SK-N-SH (cell line): Measurements from ENCODE around the gene CYP21A2. TPM values are rescaled to one million over a fixed set of nuclear protein-coding genes. Genes with fewer than 3 reads are reported as not detected.
"Not testable (repeated sequence)": the region's sequence is repeated elsewhere in the genome, so short reads cannot be mapped to it uniquely, and the experiment has no call there.

Source experiments
- CTCF ChIA-PET: fragments of 300-600, 350-600 bp; formaldehyde crosslinking; extraction: SDS; loops from one replicate; lab custom pipeline; 2021; lab: Yijun Ruan, JAX
- POLR2A ChIA-PET: fragments of 350-600 bp; sonication (Branson Sonifier 250); formaldehyde crosslinking; extraction: SDS; loops from one replicate; lab custom pipeline; 2020; ENCODE audit warnings: antibody characterized with exemption, inconsistent platforms; lab: Yijun Ruan, JAX
- DNase-seq: peaks from one replicate; pipeline ENCODE4 v3.0.0; 2012
- H2AFZ ChIP-seq: fragments of 200-600 bp; sonication (generic); 2 replicates; pipeline ENCODE4 v1.8.1; 2016; ENCODE audit warnings: antibody characterized with exemption, mild to moderate bottlenecking, low read depth
- H3F3A ChIP-seq: fragments of 200-600 bp; sonication (generic); replicated peaks from 2 replicates; pipeline ENCODE3; 2016; ENCODE audit warnings: antibody characterized with exemption, mild to moderate bottlenecking; ENCODE audit not compliant: insufficient read depth
- H3K27ac ChIP-seq, 2 experiments: fragments of 200-500 bp in 1 of 2; fragments of 200-600 bp in 1 of 2; sonication (Bioruptor generic) in 1 of 2; sonication (generic), shearing (Covaris generic) in 1 of 2; 2 replicates each; pipeline versions ENCODE4 v1.5.1 to v1.6.1; 2014 to 2016; ENCODE audit warnings: low read depth in 2 of 2, inconsistent platforms in 1 of 2, low read length in 1 of 2, mild to moderate bottlenecking in 1 of 2, mixed read lengths in 1 of 2
- H3K27me3 ChIP-seq: fragments of 200-600 bp; sonication (generic), shearing (Covaris generic); 2 replicates; pipeline ENCODE4 v1.6.1; 2016; ENCODE audit warnings: mixed run types; ENCODE audit not compliant: insufficient read depth
- H3K36me3 ChIP-seq, 2 experiments: fragments of 200-500 bp in 1 of 2; fragments of 200-600 bp in 1 of 2; sonication (Bioruptor generic) in 1 of 2; sonication (generic) in 1 of 2; replicated peaks in 1 of 2; 2 replicates each; pipeline versions ENCODE3 to v1.5.1; 2014 to 2016; ENCODE audit warnings: low read length in 1 of 2, mild to moderate bottlenecking in 1 of 2; ENCODE audit not compliant: insufficient read depth in 2 of 2, control insufficient read depth in 1 of 2
- H3K4me1 ChIP-seq, 2 experiments: fragments of 200-500 bp in 1 of 2; fragments of 200-600 bp in 1 of 2; sonication (Bioruptor generic) in 1 of 2; sonication (generic), shearing (Covaris generic) in 1 of 2; 2 replicates each; pipeline versions ENCODE4 v1.5.1 to v1.6.1; 2014 to 2016; ENCODE audit warnings: low read depth in 1 of 2, low read length in 1 of 2, mixed run types in 1 of 2; ENCODE audit not compliant: insufficient read depth in 2 of 2, control insufficient read depth in 1 of 2
- H3K4me2 ChIP-seq: fragments of 200-600 bp; sonication (generic), shearing (Covaris generic); 2 replicates; pipeline ENCODE4 v1.6.1; 2017; ENCODE audit warnings: mixed run types
- H3K4me3 ChIP-seq, 2 experiments: fragments of 200-500 bp in 1 of 2; fragments of 200-600 bp in 1 of 2; sonication (Bioruptor generic) in 1 of 2; sonication (generic), shearing (Covaris generic) in 1 of 2; 2 replicates each; pipeline versions ENCODE4 v1.5.1 to v1.8.1; 2014 to 2016; ENCODE audit warnings: low read depth in 2 of 2, inconsistent platforms in 1 of 2, low read length in 1 of 2, mild to moderate bottlenecking in 1 of 2, mixed read lengths in 1 of 2, moderate library complexity in 1 of 2
- H3K79me2 ChIP-seq: fragments of 200-600 bp; sonication (generic); 2 replicates; pipeline ENCODE4 v1.8.1; 2017; ENCODE audit warnings: mild to moderate bottlenecking; ENCODE audit not compliant: insufficient read depth
- H3K9ac ChIP-seq: fragments of 200-600 bp; sonication (generic); 2 replicates; pipeline ENCODE4 v1.6.1; 2017; ENCODE audit warnings: mixed run types
- H3K9me2 ChIP-seq: fragments of 200-600 bp; sonication (generic); 2 replicates; pipeline ENCODE4 v1.6.1; 2017; ENCODE audit warnings: mixed run types
- H3K9me3 ChIP-seq: fragments of 200-600 bp; sonication (generic); 2 replicates; pipeline ENCODE4 v1.6.1; 2017; ENCODE audit warnings: mixed run types, mild to moderate bottlenecking, moderate library complexity
- H4K20me1 ChIP-seq: fragments of 200-600 bp; sonication (generic); 2 replicates; pipeline ENCODE4 v1.6.1; 2017; ENCODE audit warnings: mild to moderate bottlenecking, mixed run types; ENCODE audit not compliant: insufficient read depth
- WGBS: methylation state at CpG from one replicate; pipeline ENCODE4 v1.1.6; 2017; ENCODE audit warnings: low lambda C conversion rate; 5-methylcytosine and 5-hydroxymethylcytosine counted together
- polyA plus RNA-seq, 3 experiments: library from polyadenylated mRNA; depleted of rRNA; stranded (reverse); fragments of >200 nt; gene quantifications; 2 replicates each; pipeline ENCODE4 v1.2.3, GENCODE V29; 2012

The CYP21A2 gene
- polyA plus RNA-seq, 1 of the 3 experiments (the other 2 are of a cell fraction) = not detected

- H3F3A ChIP-seq, H3K9me2 ChIP-seq, H3K79me2 ChIP-seq, POLR2A ChIA-PET, H3K4me3 ChIP-seq, H3K4me2 ChIP-seq, H3K4me1 ChIP-seq, H3K27ac ChIP-seq, H3K9ac ChIP-seq, DNase-seq, CTCF ChIA-PET, H3K27me3 ChIP-seq, H3K36me3 ChIP-seq, H3K9me3 ChIP-seq, H4K20me1 ChIP-seq, H2AFZ ChIP-seq: not testable (repeated sequence)
- WGBS = 85% methylated on average over 3 of the region's 4 CpGs
These were observed 33.8 kb upstream of the CYP21A2 start for GRCh38 chr6:32004393-32004792.

- WGBS = 50% methylated on average over 9 of the region's 13 CpGs
- H3K9me3 ChIP-seq, CTCF ChIA-PET: not testable (repeated sequence)
These were observed 33.2 kb upstream of the CYP21A2 start for GRCh38 chr6:32004864-32005537.

GRCh38 chr6:32005538-32005880 lies 32.7 kb upstream of the CYP21A2 start:
- H3K4me2 ChIP-seq, H4K20me1 ChIP-seq, H3K4me3 ChIP-seq, H3K9me2 ChIP-seq, H3K9me3 ChIP-seq, DNase-seq, H3K9ac ChIP-seq, H3K4me1 ChIP-seq, CTCF ChIA-PET, H2AFZ ChIP-seq, H3K27ac ChIP-seq, H3K79me2 ChIP-seq, H3K27me3 ChIP-seq, H3K36me3 ChIP-seq, POLR2A ChIA-PET, H3F3A ChIP-seq: not testable (repeated sequence)
- 17% methylated on average over 1 of the region's 9 CpGs for WGBS

More at GRCh38 chr6:32004864-32005537, 33.2 kb upstream of the CYP21A2 start:
- H3K4me3 ChIP-seq, H3K27ac ChIP-seq, DNase-seq, H2AFZ ChIP-seq, H3K9me2 ChIP-seq, H4K20me1 ChIP-seq, H3K4me1 ChIP-seq, H3F3A ChIP-seq, H3K36me3 ChIP-seq, H3K4me2 ChIP-seq, H3K9ac ChIP-seq, H3K27me3 ChIP-seq, POLR2A ChIA-PET, H3K79me2 ChIP-seq: not testable (repeated sequence)

- H3K9me3 ChIP-seq, H4K20me1 ChIP-seq, H3K36me3 ChIP-seq, H3K4me1 ChIP-seq, H3K4me2 ChIP-seq, H3K9ac ChIP-seq, CTCF ChIA-PET, H2AFZ ChIP-seq, H3K79me2 ChIP-seq, H3K27ac ChIP-seq, H3K27me3 ChIP-seq, H3F3A ChIP-seq, H3K4me3 ChIP-seq, POLR2A ChIA-PET, DNase-seq, H3K9me2 ChIP-seq: not testable (repeated sequence)
- 30% methylated on average over 4 of the region's 8 CpGs for WGBS
These were observed 32.2 kb upstream of the CYP21A2 start for GRCh38 chr6:32005991-32006529.

GRCh38 chr6:32007086-32007485 lies 31.1 kb upstream of the CYP21A2 start:
- H4K20me1 ChIP-seq, H3K9me3 ChIP-seq, POLR2A ChIA-PET, H2AFZ ChIP-seq, H3K4me2 ChIP-seq, H3K79me2 ChIP-seq, H3K9ac ChIP-seq, H3K27me3 ChIP-seq, H3K9me2 ChIP-seq, DNase-seq, H3K4me1 ChIP-seq, CTCF ChIA-PET, H3K4me3 ChIP-seq, H3F3A ChIP-seq, H3K36me3 ChIP-seq, H3K27ac ChIP-seq: not testable (repeated sequence)
- WGBS = 55% methylated on average over 8 of the region's 12 CpGs

GRCh38 chr6:32008037-32008436 lies 30.2 kb upstream of the CYP21A2 start:
- H3K79me2 ChIP-seq, H3K4me1 ChIP-seq, H3K9ac ChIP-seq, H3K36me3 ChIP-seq, H3K27ac ChIP-seq, H3K27me3 ChIP-seq, H3K9me2 ChIP-seq, H3K4me3 ChIP-seq, H2AFZ ChIP-seq, POLR2A ChIA-PET, DNase-seq, CTCF ChIA-PET, H4K20me1 ChIP-seq, H3F3A ChIP-seq, H3K4me2 ChIP-seq, H3K9me3 ChIP-seq: not testable (repeated sequence)
- no CpG with 5 or more reads among the region's 24 CpGs for WGBS
